Fibroblast of the aortic adventitia (primary cell): ENCODE measurements around the gene SLC45A3. TPM values are rescaled to one million over a fixed set of nuclear protein-coding genes. Genes with fewer than 3 reads are reported as not detected.

Source experiments
- DNase-seq: peaks from one replicate; pipeline ENCODE4 v3.0.0-alpha.2; 2010; ENCODE audit warnings: low read depth
- H3K4me3 ChIP-seq: 2 replicates; pipeline ENCODE4 v1.5.1; 2011; ENCODE audit warnings: low read depth, mild to moderate bottlenecking, control low read depth, low read length, moderate library complexity
- CTCF ChIP-seq: IDR thresholded peaks from 2 replicates; pipeline ENCODE4 v1.5.1; 2011; ENCODE audit warnings: mild to moderate bottlenecking, low read length, control low read depth, inconsistent platforms; ENCODE audit not compliant: insufficient read depth
- total RNA-seq: library from RNA; depleted of rRNA; stranded (reverse); fragments of >200 nt; gene quantifications from 2 replicates; pipeline ENCODE4 v1.2.3, GENCODE V29; 2012; ENCODE audit warnings: low replicate concordance

Gene SLC45A3
- total RNA-seq, 1 donor = 1.7 TPM

- TF ChIP-seq CTCF = peak; percentile 92
- peak; percentile 68 for DNase-seq
- no peak overlapping the region for H3K4me3 ChIP-seq
These were observed 21.2 kb downstream of the SLC45A3 start for GRCh38 chr1:205658943-205659581.

GRCh38 chr1:205656236-205656635 lies 24.1 kb downstream of the SLC45A3 start:
- peak; percentile 37 for DNase-seq
- TF ChIP-seq CTCF = no peak

GRCh38 chr1:205652984-205653383 lies 27.3 kb downstream of the SLC45A3 start:
- DNase-seq = no peak
- H3K4me3 ChIP-seq = no peak overlapping the region
- TF ChIP-seq CTCF = no peak

More at GRCh38 chr1:205656236-205656635, 24.1 kb downstream of the SLC45A3 start:
- H3K4me3 ChIP-seq = no peak overlapping the region

- TF ChIP-seq CTCF = no peak
- DNase-seq = no peak
- H3K4me3 ChIP-seq = no peak overlapping the region
These were observed 30.1 kb downstream of the SLC45A3 start for GRCh38 chr1:205650241-205650640.

GRCh38 chr1:205645519-205645918 lies 34.8 kb downstream of the SLC45A3 start:
- no peak for TF ChIP-seq CTCF
- no peak for DNase-seq
- no peak overlapping the region for H3K4me3 ChIP-seq

- no peak overlapping the region for H3K4me3 ChIP-seq
- no peak for DNase-seq
- TF ChIP-seq CTCF = no peak
These were observed 37.5 kb downstream of the SLC45A3 start for GRCh38 chr1:205642679-205643307.
